ENCODE measurements around the gene ENTPD6. TPM values are rescaled to one million over a fixed set of nuclear protein-coding genes. Genes with fewer than 3 reads are reported as not detected.

The ENTPD6 gene
- total RNA-seq, 2 experiments from 2014 or later = 63.6 to 66.6 TPM

GRCh38 chr20:25221592-25222460, 26.3 kb downstream of the ENTPD6 start:
- H3K9me3 Mint-ChIP-seq = no peaks in the 10 kb centered on the region
- intact Hi-C loops (cut with micrococcal nuclease) = no loop called here
- CTCF ChIA-PET = interaction anchor here (1.1 kb wide), 1 partner anchor 26 kb away, joined by 3 read pairs; the partner anchor contains the start of gene PYGB
- no peak overlapping the region for H3K4me3 Mint-ChIP-seq
- H3K36me3 Mint-ChIP-seq (ENCODE audit: low read depth) = peaks cover 11% of the 10 kb centered on the region
- H3K4me1 Mint-ChIP-seq (ENCODE audit: low read depth) = peaks cover 5% of the 10 kb centered on the region
- no peak overlapping the region for H3K27ac Mint-ChIP-seq
- DNase-seq = no peak
- H3K27me3 Mint-ChIP-seq (ENCODE audit: low read depth) = no peaks in the 10 kb centered on the region

GRCh38 chr20:25222461-25223178, 27.1 kb downstream of the ENTPD6 start:
- intact Hi-C loops (cut with micrococcal nuclease) = no loop called here
- Mint-ChIP-seq H3K36me3 (ENCODE audit: low read depth) (peaks cover 10% of the 10 kb centered on the region), H3K4me1 (ENCODE audit: low read depth) (peaks cover 5% of the 10 kb centered on the region), H3K27me3 (ENCODE audit: low read depth) (no peaks in the 10 kb centered on the region), H3K9me3 (no peaks in the 10 kb centered on the region), H3K27ac (no peak overlapping the region), H3K4me3 (no peak overlapping the region)
- CTCF ChIA-PET = no interaction called here
- no peak for DNase-seq

- CTCF ChIA-PET = no interaction called here
- H3K4me3 Mint-ChIP-seq = no peak overlapping the region
- peak; percentile 53 for DNase-seq
- H3K27me3 Mint-ChIP-seq (ENCODE audit: low read depth) = no peaks in the 10 kb centered on the region
- no peaks in the 10 kb centered on the region for H3K9me3 Mint-ChIP-seq
- peaks cover 6% of the 10 kb centered on the region for H3K36me3 Mint-ChIP-seq (ENCODE audit: low read depth)
- H3K4me1 Mint-ChIP-seq (ENCODE audit: low read depth) = peaks cover 5% of the 10 kb centered on the region
- intact Hi-C loops (cut with micrococcal nuclease) = no loop called here
- H3K27ac Mint-ChIP-seq = no peak overlapping the region
Measured at GRCh38 chr20:25223179-25223661, 27.7 kb downstream of the ENTPD6 start.

GRCh38 chr20:25223765-25224720, 28.5 kb downstream of the ENTPD6 start:
- intact Hi-C loops (cut with micrococcal nuclease) = no loop called here
- CTCF ChIA-PET = no interaction called here

GRCh38 chr20:25224941-25225340, 29.4 kb downstream of the ENTPD6 start:
- Mint-ChIP-seq H3K27me3 (ENCODE audit: low read depth) (no peaks in the 10 kb centered on the region), H3K4me1 (ENCODE audit: low read depth) (peaks cover 5% of the 10 kb centered on the region), H3K9me3 (no peaks in the 10 kb centered on the region), H3K4me3 (no peak overlapping the region), H3K36me3 (ENCODE audit: low read depth) (peaks cover 5% of the 10 kb centered on the region), H3K27ac (no peak overlapping the region)
- intact Hi-C loops (cut with micrococcal nuclease) = no loop called here
- no peak for DNase-seq
- CTCF ChIA-PET = no interaction called here

More at GRCh38 chr20:25223765-25224720, 28.5 kb downstream of the ENTPD6 start:
- Mint-ChIP-seq H3K27ac (no peak overlapping the region), H3K27me3 (ENCODE audit: low read depth) (no peaks in the 10 kb centered on the region), H3K4me1 (ENCODE audit: low read depth) (peaks cover 5% of the 10 kb centered on the region), H3K4me3 (no peak overlapping the region), H3K9me3 (no peaks in the 10 kb centered on the region), H3K36me3 (ENCODE audit: low read depth) (peaks cover 5% of the 10 kb centered on the region)
- DNase-seq = no peak

- CTCF ChIA-PET = no interaction called here
- intact Hi-C loops (cut with micrococcal nuclease) = no loop called here
- Mint-ChIP-seq H3K4me1 (ENCODE audit: low read depth) (peaks cover 5% of the 10 kb centered on the region), H3K4me3 (no peak overlapping the region), H3K27me3 (ENCODE audit: low read depth) (no peaks in the 10 kb centered on the region), H3K36me3 (ENCODE audit: low read depth) (peaks cover 5% of the 10 kb centered on the region), H3K27ac (no peak overlapping the region), H3K9me3 (no peaks in the 10 kb centered on the region)
- DNase-seq = no peak
Measured at GRCh38 chr20:25225642-25226432, 30.3 kb downstream of the ENTPD6 start.

GRCh38 chr20:25226433-25227316, 31.2 kb downstream of the ENTPD6 start:
- intact Hi-C loops (cut with micrococcal nuclease) = no loop called here
- no peak for DNase-seq
- peaks cover 5% of the 10 kb centered on the region for H3K4me1 Mint-ChIP-seq (ENCODE audit: low read depth)
- no peaks in the 10 kb centered on the region for H3K9me3 Mint-ChIP-seq
- CTCF ChIA-PET = no interaction called here
- no peaks in the 10 kb centered on the region for H3K27me3 Mint-ChIP-seq (ENCODE audit: low read depth)
- H3K27ac Mint-ChIP-seq = no peak overlapping the region
- peaks cover 4% of the 10 kb centered on the region for H3K36me3 Mint-ChIP-seq (ENCODE audit: low read depth)
- H3K4me3 Mint-ChIP-seq = no peak overlapping the region

- H3K27me3 Mint-ChIP-seq (ENCODE audit: low read depth) = no peaks in the 10 kb centered on the region
- H3K4me3 Mint-ChIP-seq = no peak overlapping the region
- H3K27ac Mint-ChIP-seq = no peak overlapping the region
- no peaks in the 10 kb centered on the region for H3K9me3 Mint-ChIP-seq
- intact Hi-C loops (cut with micrococcal nuclease) = no loop called here
- CTCF ChIA-PET = interaction anchor here (0.9 kb wide), 1 partner anchor 9 kb away, joined by 3 read pairs; no protein-coding TSS in a partner anchor
- peaks cover 4% of the 10 kb centered on the region for H3K36me3 Mint-ChIP-seq (ENCODE audit: low read depth)
- no peak for DNase-seq
- peaks cover 5% of the 10 kb centered on the region for H3K4me1 Mint-ChIP-seq (ENCODE audit: low read depth)
Measured at GRCh38 chr20:25227317-25227831, 31.9 kb downstream of the ENTPD6 start.

- CTCF ChIA-PET = no interaction called here
- intact Hi-C loops (cut with micrococcal nuclease) = loop anchor here (10.0 kb wide), 1 partner anchor 1865 kb away; the partner anchor contains the start of gene GZF1
- Mint-ChIP-seq H3K27ac (no peak overlapping the region), H3K4me3 (no peak overlapping the region), H3K9me3 (no peaks in the 10 kb centered on the region), H3K27me3 (ENCODE audit: low read depth) (no peaks in the 10 kb centered on the region), H3K4me1 (ENCODE audit: low read depth) (no peaks in the 10 kb centered on the region), H3K36me3 (ENCODE audit: low read depth) (peaks cover 4% of the 10 kb centered on the region)
- DNase-seq = no peak
Measured at GRCh38 chr20:25229486-25230165, 34.1 kb downstream of the ENTPD6 start.

GRCh38 chr20:25230166-25230831, 34.8 kb downstream of the ENTPD6 start:
- Mint-ChIP-seq H3K27me3 (ENCODE audit: low read depth) (no peaks in the 10 kb centered on the region), H3K9me3 (no peaks in the 10 kb centered on the region), H3K27ac (no peak overlapping the region), H3K4me1 (ENCODE audit: low read depth) (no peaks in the 10 kb centered on the region), H3K36me3 (ENCODE audit: low read depth) (peaks cover 4% of the 10 kb centered on the region), H3K4me3 (no peak overlapping the region)
- DNase-seq = no peak
- CTCF ChIA-PET = no interaction called here
- intact Hi-C loops (cut with micrococcal nuclease) = loop anchor here (10.0 kb wide), 1 partner anchor 1865 kb away; the partner anchor contains the start of gene GZF1

Measured in activated naive CD4-positive, alpha-beta T cell treated with anti-CD3 and anti-CD28 coated beads for 36 hours (primary cell).